GM18502 (cell line): ENCODE results near the gene IFI35.
"Not testable (repeated sequence)": the region's sequence is repeated elsewhere in the genome, so short reads cannot be mapped to it uniquely, and the experiment has no call there.

Experiments
- ATAC-seq: cut with Tn5 transposase; IDR thresholded peaks from one replicate; pipeline ENCODE4 v1.9.1; 2021; ENCODE audit warnings: mild to moderate bottlenecking; ENCODE audit not compliant: unreplicated experiment, poor library complexity

IFI35 gene

DNA sequence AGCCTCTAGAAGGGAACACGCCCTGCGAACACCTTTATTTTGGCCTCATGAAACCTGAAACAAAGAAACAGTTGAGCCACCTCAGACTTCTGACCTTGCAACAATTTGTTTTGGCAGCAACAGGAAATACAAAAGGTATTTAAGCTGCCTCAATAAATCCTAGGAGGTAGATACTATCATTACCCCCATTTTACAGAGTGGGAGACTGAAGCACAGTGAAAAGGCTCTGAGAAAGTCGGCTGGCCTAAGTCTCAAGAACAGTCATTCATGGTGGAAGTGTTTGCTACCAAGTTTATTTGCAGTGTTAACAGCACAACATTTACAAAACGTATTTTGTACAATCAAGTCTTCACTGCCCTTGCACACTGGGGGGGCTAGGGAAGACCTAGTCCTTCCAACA is 37.4 kb downstream of the IFI35 start:
- no peak for ATAC-seq

DNA sequence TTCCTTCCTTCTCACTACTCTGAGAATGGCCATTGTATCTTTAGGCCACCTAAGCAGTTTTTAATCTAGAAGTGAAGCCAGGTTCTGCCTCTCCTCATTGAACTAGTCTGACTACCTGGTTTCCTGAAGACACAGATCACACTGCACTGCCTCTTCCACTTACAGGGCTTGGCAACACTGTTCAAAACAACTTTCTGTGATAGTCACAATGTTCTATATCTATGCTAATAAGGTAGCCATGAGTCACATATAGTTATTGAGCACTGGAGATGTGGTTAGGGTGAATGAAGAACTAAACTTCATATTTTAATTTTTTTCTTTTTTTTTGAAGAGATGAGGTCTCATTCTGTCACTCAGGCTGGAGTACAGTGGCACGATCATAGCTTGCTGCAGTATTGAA is 45.4 kb downstream of the IFI35 start:
- ATAC-seq: no peak

DNA sequence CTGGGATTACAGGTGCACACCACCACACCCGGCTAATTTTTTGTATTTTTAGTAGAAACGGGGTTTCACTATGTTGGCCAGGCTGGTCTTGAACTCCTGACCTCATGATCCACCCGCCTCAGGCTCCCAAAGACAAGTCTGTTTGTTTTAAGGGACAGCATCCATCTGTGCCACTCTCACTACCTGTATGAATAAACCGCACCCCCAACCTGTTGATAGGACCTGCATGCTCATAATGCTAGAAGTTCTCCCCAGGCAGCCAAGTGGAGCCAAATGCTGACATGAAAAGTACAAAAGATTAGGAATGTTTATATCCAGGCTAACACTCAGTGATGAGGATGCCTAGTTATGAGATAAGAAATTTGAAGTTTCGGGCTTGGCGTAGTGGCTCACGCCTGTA is 46.4 kb downstream of the IFI35 start:
- ATAC-seq: not testable (repeated sequence)

DNA sequence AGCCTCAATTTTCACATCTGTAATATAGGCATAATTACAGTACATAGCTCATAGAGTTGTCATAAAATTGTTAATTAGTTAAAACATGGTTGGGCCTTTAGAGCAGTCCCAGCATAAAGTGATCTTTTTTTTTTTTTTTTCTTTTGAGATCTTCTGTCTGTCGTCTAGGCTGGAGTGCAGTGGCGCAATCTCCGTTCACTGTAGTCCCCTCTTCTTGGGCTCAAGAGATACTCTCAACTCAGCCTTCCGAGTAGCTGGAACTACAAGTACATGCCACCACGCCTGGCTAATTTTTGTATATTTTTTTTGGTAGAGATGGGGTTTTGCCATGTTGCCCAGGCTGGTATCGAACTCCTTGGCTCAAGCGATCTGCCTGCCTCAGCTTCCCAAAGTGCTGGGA is 49.5 kb downstream of the IFI35 start:
- ATAC-seq: no peak

DNA sequence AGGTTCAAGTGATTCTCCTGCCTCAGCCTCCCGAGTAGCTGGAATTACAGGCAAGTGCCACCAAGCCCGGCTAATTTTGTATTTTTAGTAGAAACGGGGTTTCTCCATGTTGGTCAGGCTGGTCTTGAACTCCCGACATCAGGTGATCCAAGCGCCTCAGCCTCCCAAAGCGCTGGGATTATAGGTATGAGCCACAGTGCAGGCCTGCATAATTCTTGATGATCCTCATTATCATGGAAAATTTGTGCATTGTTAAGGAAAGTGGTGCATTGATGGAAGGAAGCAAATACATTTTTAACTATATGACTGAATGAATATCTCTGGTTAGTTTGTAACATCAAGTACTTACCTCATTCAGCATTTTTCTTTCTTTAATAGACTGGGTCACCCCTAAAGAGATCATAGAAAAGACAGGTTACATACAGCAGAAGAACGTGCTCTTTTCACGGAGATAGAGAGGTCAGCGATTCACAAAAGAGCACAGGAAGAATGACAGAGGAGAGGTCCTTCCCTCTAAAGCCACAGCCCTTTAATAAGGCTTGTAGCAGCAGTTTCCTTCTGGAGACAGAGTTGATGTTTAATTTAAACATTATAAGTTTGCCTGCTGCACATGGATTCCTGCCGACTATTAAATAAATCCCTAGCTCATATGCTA is 56.5 kb downstream of the IFI35 start:
- ATAC-seq: no peak
